DND-41 (cell line): ENCODE measurements around the gene TMED10.

ENCODE experiments used
- ATAC-seq: fragments of 200-7000 bp; cut with Tn5 transposase; 3 replicates; pipeline ENCODE4 v1.9.1; 2021; ENCODE audit warnings: low read depth; ENCODE audit not compliant: insufficient read depth
- DNase-seq: peaks from one replicate; pipeline ENCODE4 v3.0.0-alpha.2; 2020
- H2AFZ ChIP-seq: 2 replicates; pipeline ENCODE4 v1.6.0; 2012; ENCODE audit warnings: low read depth, low read length
- H3K27ac ChIP-seq: 2 replicates; pipeline ENCODE4 v1.5.1; 2012; ENCODE audit warnings: low read length, inconsistent platforms
- H3K27me3 ChIP-seq: fragments of 200-600 bp; sonication (generic); 2 replicates; pipeline ENCODE4 v1.6.0; 2012; ENCODE audit warnings: low read length, mild to moderate bottlenecking, inconsistent platforms; ENCODE audit not compliant: insufficient read depth, poor library complexity
- H3K36me3 ChIP-seq: 2 replicates; pipeline ENCODE4 v1.5.1; 2012; ENCODE audit warnings: low read length, inconsistent platforms; ENCODE audit not compliant: insufficient read depth
- H3K4me1 ChIP-seq: 2 replicates; pipeline ENCODE4 v1.5.1; 2012; ENCODE audit warnings: mild to moderate bottlenecking, low read length; ENCODE audit not compliant: insufficient read depth
- H3K4me2 ChIP-seq: 2 replicates; pipeline ENCODE4 v1.6.0; 2012; ENCODE audit warnings: mild to moderate bottlenecking, moderate library complexity, low read length, inconsistent platforms; ENCODE audit not compliant: insufficient read depth
- H3K4me3 ChIP-seq, 2 experiments: fragments of 200-600 bp in 1 of 2; shearing (Covaris generic) in 1 of 2; 2 replicates each; pipeline ENCODE4 v1.5.1; 2012 to 2016; ENCODE audit warnings: inconsistent platforms in 2 of 2, low read length in 2 of 2, mild to moderate bottlenecking in 2 of 2, low read depth in 1 of 2, moderate library complexity in 1 of 2
- H3K79me2 ChIP-seq: 2 replicates; pipeline ENCODE4 v1.6.0; 2012; ENCODE audit warnings: low read length, inconsistent platforms; ENCODE audit not compliant: insufficient read depth
- H3K9ac ChIP-seq: 2 replicates; pipeline ENCODE4 v1.6.0; 2012; ENCODE audit warnings: low read depth, mild to moderate bottlenecking, inconsistent platforms, low read length, moderate library complexity
- H3K9me3 ChIP-seq: 2 replicates; pipeline ENCODE4 v1.5.1; 2012; ENCODE audit warnings: low read length, moderate library complexity, mild to moderate bottlenecking, inconsistent platforms; ENCODE audit not compliant: insufficient read depth, severe bottlenecking
- H4K20me1 ChIP-seq: 2 replicates; pipeline ENCODE4 v1.6.0; 2012; ENCODE audit warnings: low read length; ENCODE audit not compliant: insufficient read depth
- EZH2 ChIP-seq: IDR thresholded peaks from 3 replicates; pipeline ENCODE4 v1.6.1; 2012; ENCODE audit warnings: borderline replicate concordance, low read depth, mild to moderate bottlenecking, moderate library complexity, low read length, inconsistent platforms; ENCODE audit not compliant: severe bottlenecking
- TF ChIP-seq, protein P1 (sequence below): IDR thresholded peaks from 2 replicates; pipeline ENCODE4 v1.5.1; 2012; ENCODE audit warnings: borderline replicate concordance, low read length, moderate library complexity, mild to moderate bottlenecking; ENCODE audit not compliant: poor library complexity, severe bottlenecking; ENCODE audit errors: extremely low read depth

The TMED10 gene

DNA sequence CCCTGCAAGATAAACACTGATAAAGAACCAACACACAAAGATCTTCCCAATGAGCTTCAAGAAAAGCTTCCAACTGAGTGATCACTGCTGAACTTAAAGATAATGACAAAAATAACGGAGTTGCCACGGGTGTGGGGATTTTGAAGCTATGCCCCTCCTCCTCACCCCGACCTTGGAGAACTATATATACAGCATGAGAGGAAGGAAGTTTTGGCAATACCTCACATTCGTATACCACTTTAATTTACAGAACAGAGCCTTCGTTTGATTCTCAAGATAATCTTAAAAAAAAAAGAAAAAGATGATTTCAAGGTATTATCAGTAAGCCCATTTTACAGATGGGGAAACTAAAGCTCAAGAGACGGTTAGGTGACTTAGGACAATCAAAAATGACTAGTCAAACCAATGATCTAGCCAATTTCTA is 50.3 kb downstream of the TMED10 start:
- Histone ChIP-seq H3K27me3 (no peaks in the 10 kb centered on the region), H3K36me3 (peaks cover 11% of the 10 kb centered on the region), H3K4me3 (peak overlapping the region; percentile 63 to 81), H3K4me2 (peak overlapping the region; percentile 77), H3K79me2 (peaks cover 40% of the 10 kb centered on the region), H3K9me3 (no peaks in the 10 kb centered on the region), H3K9ac (peak overlapping the region; percentile 91), H4K20me1 (no peaks in the 10 kb centered on the region), H2AFZ (peak overlapping the region; percentile 94), H3K4me1 (peaks cover 27% of the 10 kb centered on the region), H3K27ac (peak overlapping the region; percentile 91)
- ATAC-seq (no peak), DNase-seq (no peak)
- TF ChIP-seq EZH2: no peak
- TF ChIP-seq, protein P1, sequence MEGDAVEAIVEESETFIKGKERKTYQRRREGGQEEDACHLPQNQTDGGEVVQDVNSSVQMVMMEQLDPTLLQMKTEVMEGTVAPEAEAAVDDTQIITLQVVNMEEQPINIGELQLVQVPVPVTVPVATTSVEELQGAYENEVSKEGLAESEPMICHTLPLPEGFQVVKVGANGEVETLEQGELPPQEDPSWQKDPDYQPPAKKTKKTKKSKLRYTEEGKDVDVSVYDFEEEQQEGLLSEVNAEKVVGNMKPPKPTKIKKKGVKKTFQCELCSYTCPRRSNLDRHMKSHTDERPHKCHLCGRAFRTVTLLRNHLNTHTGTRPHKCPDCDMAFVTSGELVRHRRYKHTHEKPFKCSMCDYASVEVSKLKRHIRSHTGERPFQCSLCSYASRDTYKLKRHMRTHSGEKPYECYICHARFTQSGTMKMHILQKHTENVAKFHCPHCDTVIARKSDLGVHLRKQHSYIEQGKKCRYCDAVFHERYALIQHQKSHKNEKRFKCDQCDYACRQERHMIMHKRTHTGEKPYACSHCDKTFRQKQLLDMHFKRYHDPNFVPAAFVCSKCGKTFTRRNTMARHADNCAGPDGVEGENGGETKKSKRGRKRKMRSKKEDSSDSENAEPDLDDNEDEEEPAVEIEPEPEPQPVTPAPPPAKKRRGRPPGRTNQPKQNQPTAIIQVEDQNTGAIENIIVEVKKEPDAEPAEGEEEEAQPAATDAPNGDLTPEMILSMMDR: no peak

GRCh38 chr14:75125617-75126016 is 50.8 kb downstream of the TMED10 start:
- peak overlapping the region; percentile 77 for H3K4me2 ChIP-seq
- H2AFZ ChIP-seq: no peak overlapping the region
- H4K20me1 ChIP-seq: no peaks in the 10 kb centered on the region
- no peak for ATAC-seq
- peak overlapping the region; percentile 63 to 81; a peak in 3 of 4 replicates for H3K4me3 ChIP-seq
- peaks cover 13% of the 10 kb centered on the region for H3K36me3 ChIP-seq
- no peak overlapping the region; the same call in 1 of the 2 replicates for H3K27ac ChIP-seq
- H3K27me3 ChIP-seq: no peaks in the 10 kb centered on the region
- peak overlapping the region; percentile 91 for H3K9ac ChIP-seq
- H3K79me2 ChIP-seq: peaks cover 40% of the 10 kb centered on the region
- TF ChIP-seq, protein P1: no peak
- no peak for TF ChIP-seq EZH2
- peaks cover 27% of the 10 kb centered on the region for H3K4me1 ChIP-seq
- DNase-seq: no peak
- H3K9me3 ChIP-seq: no peaks in the 10 kb centered on the region

DNA sequence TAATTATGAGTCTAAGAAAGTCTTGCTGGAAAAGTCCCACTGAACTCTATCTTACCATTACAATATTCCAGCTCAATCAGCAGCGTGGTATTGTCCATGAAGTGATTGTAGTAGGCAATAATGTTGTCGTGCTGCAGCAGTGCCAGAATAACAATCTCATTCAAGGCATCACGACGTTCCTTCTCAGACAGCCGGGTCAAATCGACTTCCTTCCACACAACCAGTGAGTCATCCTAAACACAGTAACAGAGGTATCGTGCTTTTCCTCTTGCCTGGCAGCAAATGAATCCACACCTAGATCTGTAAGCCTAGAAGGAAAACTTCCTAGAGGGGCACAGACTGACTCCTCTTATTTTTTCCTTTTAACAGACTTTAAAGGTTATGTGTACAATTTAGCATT is 52.4 kb downstream of the TMED10 start:
- H3K4me2 ChIP-seq: no peak overlapping the region
- H3K36me3 ChIP-seq: peaks cover 25% of the 10 kb centered on the region
- H3K27me3 ChIP-seq: no peaks in the 10 kb centered on the region
- H3K79me2 ChIP-seq: peaks cover 40% of the 10 kb centered on the region
- peaks cover 27% of the 10 kb centered on the region for H3K4me1 ChIP-seq
- H3K9ac ChIP-seq: no peak overlapping the region
- no peaks in the 10 kb centered on the region for H3K9me3 ChIP-seq
- DNase-seq (no peak), ATAC-seq (no peak)
- H3K4me3 ChIP-seq: no peak overlapping the region
- no peak overlapping the region for H2AFZ ChIP-seq
- H3K27ac ChIP-seq: no peak overlapping the region
- TF ChIP-seq, protein P1: no peak
- TF ChIP-seq EZH2: no peak
- H4K20me1 ChIP-seq: no peaks in the 10 kb centered on the region

- H2AFZ ChIP-seq: no peak overlapping the region
- no peak overlapping the region for H3K9ac ChIP-seq
- no peak overlapping the region for H3K4me2 ChIP-seq
- no peak for ATAC-seq
- no peak overlapping the region for H3K27ac ChIP-seq
- H3K27me3 ChIP-seq: no peaks in the 10 kb centered on the region
- H3K79me2 ChIP-seq: peaks cover 20% of the 10 kb centered on the region
- H3K4me3 ChIP-seq: no peak overlapping the region
- H3K9me3 ChIP-seq: no peaks in the 10 kb centered on the region
- no peak for TF ChIP-seq EZH2
- TF ChIP-seq, protein P1: no peak
- H4K20me1 ChIP-seq: no peaks in the 10 kb centered on the region
- H3K4me1 ChIP-seq: peaks cover 13% of the 10 kb centered on the region
- DNase-seq: no peak
- peaks cover 45% of the 10 kb centered on the region for H3K36me3 ChIP-seq
Observed at GRCh38 chr14:75121552-75121951, 54.9 kb downstream of the TMED10 start.
